Glutamatergic neuron (in vitro differentiated cells): ENCODE measurements around the gene KCTD21. TPM values are rescaled to one million over a fixed set of nuclear protein-coding genes. Genes with fewer than 3 reads are reported as not detected.

ENCODE experiments used
- DNase-seq: peaks from one replicate; pipeline ENCODE4 v3.0.0; 2022
- H3K27ac Mint-ChIP-seq: one replicate; pipeline ENCODE4 v1.8.0; 2020; ENCODE audit warnings: mild to moderate bottlenecking, mixed read lengths, inconsistent platforms; ENCODE audit not compliant: unreplicated experiment
- H3K27me3 Mint-ChIP-seq: one replicate; pipeline ENCODE4 v1.8.0; 2020; ENCODE audit warnings: mild to moderate bottlenecking, moderate library complexity, mixed read lengths, inconsistent platforms; ENCODE audit not compliant: unreplicated experiment
- H3K36me3 Mint-ChIP-seq: one replicate; pipeline ENCODE4 v1.8.0; 2020; ENCODE audit warnings: mild to moderate bottlenecking, mixed read lengths, inconsistent platforms; ENCODE audit not compliant: unreplicated experiment
- H3K4me1 Mint-ChIP-seq: one replicate; pipeline ENCODE4 v1.8.0; 2020; ENCODE audit warnings: mild to moderate bottlenecking, low read depth, mixed read lengths, inconsistent platforms; ENCODE audit not compliant: unreplicated experiment
- H3K4me3 Mint-ChIP-seq: one replicate; pipeline ENCODE4 v1.8.0; 2020; ENCODE audit warnings: mild to moderate bottlenecking, mixed read lengths, inconsistent platforms; ENCODE audit not compliant: unreplicated experiment
- H3K9me3 Mint-ChIP-seq: one replicate; pipeline ENCODE4 v1.8.0; 2020; ENCODE audit warnings: mild to moderate bottlenecking, moderate library complexity, mixed read lengths, inconsistent platforms; ENCODE audit not compliant: unreplicated experiment
- CTCF ChIP-seq: fragments of 200-600 bp; sonication (generic); IDR thresholded peaks from one replicate; pipeline ENCODE4 v1.5.0; 2021; ENCODE audit not compliant: partially characterized antibody, unreplicated experiment
- total RNA-seq: library from RNA; stranded (reverse); fragmentation: NEBNext Ultra II Directional; extraction: Animal tissue kit (Norgen Biotek cat#: 25700); gene quantifications from one replicate; pipeline ENCODE4 v1.2.1, GENCODE V29; 2021; ENCODE audit not compliant: unreplicated experiment

Gene KCTD21
- total RNA-seq, 1 donor from 2014 or later: 9.7 TPM

DNA sequence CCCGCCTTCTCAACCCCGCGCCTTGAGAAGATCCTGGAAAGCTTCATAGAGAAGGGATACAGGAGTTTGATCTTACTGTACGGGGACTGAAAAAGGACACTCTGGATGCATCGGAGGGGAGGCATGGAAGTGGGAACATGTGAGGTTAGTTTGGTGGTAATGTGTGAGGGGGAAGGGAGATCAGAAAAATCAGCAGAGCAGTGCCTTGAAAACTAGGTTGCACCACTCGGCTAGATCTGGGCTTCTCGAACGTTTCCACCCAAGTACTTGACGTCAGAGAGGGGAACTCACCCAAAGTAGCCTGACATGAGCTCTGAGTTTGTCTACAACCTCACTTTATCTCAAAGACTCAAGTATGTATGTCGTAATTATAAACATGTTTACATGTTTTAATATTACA is 14.8 kb upstream of the KCTD21 start:
- H3K36me3 Mint-ChIP-seq: peaks cover 5% of the 10 kb centered on the region
- peaks cover 3% of the 10 kb centered on the region for H3K9me3 Mint-ChIP-seq
- no peak for TF ChIP-seq CTCF
- no peak overlapping the region for H3K27ac Mint-ChIP-seq
- DNase-seq: no peak
- H3K4me3 Mint-ChIP-seq: no peak overlapping the region
- peaks cover under 1% of the 10 kb centered on the region for H3K27me3 Mint-ChIP-seq
- H3K4me1 Mint-ChIP-seq: no peaks in the 10 kb centered on the region

- Mint-ChIP-seq H3K27ac (no peak overlapping the region), H3K27me3 (no peaks in the 10 kb centered on the region), H3K4me1 (no peaks in the 10 kb centered on the region), H3K9me3 (peaks cover 2% of the 10 kb centered on the region), H3K4me3 (no peak overlapping the region), H3K36me3 (peaks cover 5% of the 10 kb centered on the region)
- no peak for DNase-seq
- no peak for TF ChIP-seq CTCF
Observed at GRCh38 chr11:78202733-78203167, 14.3 kb upstream of the KCTD21 start.

DNA sequence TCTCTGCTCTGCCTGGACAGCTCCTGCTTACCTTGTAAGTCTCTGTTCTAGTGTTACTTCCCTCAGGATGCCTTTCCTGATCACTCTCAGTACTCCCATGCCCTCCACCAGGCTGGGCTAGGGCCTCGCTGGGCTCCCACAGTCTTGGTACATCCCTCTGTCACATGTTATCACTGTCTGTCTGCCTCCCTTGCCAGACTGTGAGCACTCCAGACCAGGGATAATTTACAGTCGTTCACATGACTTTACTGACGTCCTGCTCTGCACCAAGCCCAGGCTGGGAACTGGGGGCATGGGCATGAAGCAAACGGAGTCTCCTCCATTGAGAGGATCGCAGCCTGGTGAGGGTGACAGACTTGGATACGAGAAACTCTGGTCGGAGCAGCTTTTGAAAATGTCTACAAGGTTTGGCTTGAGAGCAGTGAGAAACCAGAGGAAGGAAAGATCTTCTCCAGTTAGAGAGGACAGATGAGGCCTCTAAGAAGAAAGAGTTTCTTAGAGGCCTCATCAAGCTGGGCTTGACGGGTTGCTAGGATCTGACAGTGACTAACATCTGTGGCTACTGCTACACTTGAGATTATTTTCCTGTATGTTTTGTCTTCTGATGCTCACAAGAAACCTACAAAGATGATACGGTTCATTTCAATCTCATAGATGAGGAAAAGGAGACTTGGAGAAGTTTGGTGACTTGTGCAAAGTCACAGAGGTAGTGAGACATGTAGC is 12.8 kb upstream of the KCTD21 start:
- no peaks in the 10 kb centered on the region for H3K27me3 Mint-ChIP-seq
- H3K9me3 Mint-ChIP-seq: peaks cover 5% of the 10 kb centered on the region
- H3K4me3 Mint-ChIP-seq: no peak overlapping the region
- H3K36me3 Mint-ChIP-seq: peaks cover 5% of the 10 kb centered on the region
- DNase-seq: no peak
- H3K27ac Mint-ChIP-seq: no peak overlapping the region
- no peak for TF ChIP-seq CTCF
- H3K4me1 Mint-ChIP-seq: no peaks in the 10 kb centered on the region

- no peak for DNase-seq
- TF ChIP-seq CTCF: no peak
- Mint-ChIP-seq H3K9me3 (peaks cover 5% of the 10 kb centered on the region), H3K4me1 (no peaks in the 10 kb centered on the region), H3K27ac (no peak overlapping the region), H3K4me3 (no peak overlapping the region), H3K27me3 (no peaks in the 10 kb centered on the region), H3K36me3 (peaks cover 5% of the 10 kb centered on the region)
Observed at GRCh38 chr11:78200553-78200952, 12.1 kb upstream of the KCTD21 start.

DNA sequence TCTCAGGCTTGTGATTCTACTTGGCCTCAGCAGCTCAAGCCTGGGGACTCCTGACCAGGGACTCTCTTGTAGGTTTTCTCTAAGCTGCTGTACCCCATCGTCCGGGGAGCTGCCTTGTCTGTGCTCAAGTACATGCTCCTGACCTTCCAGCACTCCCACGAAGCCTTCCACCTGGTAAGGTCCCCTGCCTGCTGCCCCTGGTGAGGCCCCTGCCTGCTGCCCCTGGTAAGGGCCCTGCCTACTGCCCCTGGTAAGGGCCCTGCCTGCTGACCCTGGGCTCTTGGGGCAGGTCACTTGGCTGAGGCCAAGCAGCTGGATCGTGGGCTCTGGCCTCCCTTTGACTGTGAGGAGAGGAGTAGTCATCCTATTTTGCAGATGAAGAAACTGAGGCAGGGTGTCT is 11.6 kb upstream of the KCTD21 start:
- DNase-seq: no peak
- Mint-ChIP-seq H3K27ac (no peak overlapping the region), H3K4me3 (no peak overlapping the region), H3K36me3 (peaks cover 5% of the 10 kb centered on the region), H3K9me3 (peaks cover 5% of the 10 kb centered on the region), H3K27me3 (no peaks in the 10 kb centered on the region), H3K4me1 (no peaks in the 10 kb centered on the region)
- no peak for TF ChIP-seq CTCF
